ELR (cell line): Measurements from ENCODE around the gene SHQ1.
"Not testable (repeated sequence)": the region's sequence is repeated elsewhere in the genome, so short reads cannot be mapped to it uniquely, and the experiment has no call there.

ENCODE experiments used
- DNase-seq: peaks from one replicate; pipeline ENCODE4 v3.0.0-alpha.2; 2015; ENCODE audit warnings: low read depth

SHQ1 gene

GRCh38 chr3:72719137-72719536 lies 129.1 kb downstream of the SHQ1 start:
- DNase-seq, result no peak

DNA sequence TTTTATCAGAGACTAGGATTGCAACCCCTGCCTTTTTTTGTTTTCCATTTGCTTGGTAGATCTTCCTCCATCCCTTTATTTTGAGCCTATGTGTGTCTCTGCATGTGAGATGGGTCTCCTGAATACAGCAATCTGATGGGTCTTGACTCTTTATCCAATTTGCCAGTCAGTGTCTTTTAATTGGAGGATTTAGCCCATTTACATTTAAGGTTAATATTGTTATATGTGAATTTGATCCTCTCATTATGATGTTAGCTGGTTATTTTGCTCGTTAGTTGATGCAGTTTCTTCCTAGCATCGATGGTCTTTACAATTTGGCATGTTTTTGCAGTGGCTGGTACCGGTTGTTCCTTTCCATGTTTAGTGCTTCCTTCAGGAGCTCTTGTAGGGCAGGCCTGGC lies 134.1 kb downstream of the SHQ1 start:
- DNase-seq, result not testable (repeated sequence)

DNA sequence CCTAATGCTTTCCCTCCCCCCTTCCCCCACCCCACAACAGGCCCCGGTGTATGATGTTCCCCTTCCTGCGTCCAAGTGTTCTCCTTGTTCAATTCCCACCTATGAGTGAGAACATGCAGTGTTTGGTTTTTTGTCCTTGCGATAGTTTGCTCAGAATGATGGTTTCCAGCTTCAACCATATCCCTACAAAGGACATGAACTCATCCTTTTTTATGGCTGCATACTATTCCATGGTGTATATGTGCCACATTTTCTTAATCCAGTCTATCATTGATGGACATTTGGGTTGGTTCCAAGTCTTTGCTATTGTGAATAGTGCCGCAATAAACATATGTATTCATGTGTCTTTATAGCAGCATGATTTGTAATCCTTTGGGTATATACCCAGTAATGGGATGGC lies 137.8 kb downstream of the SHQ1 start:
- not testable (repeated sequence) for DNase-seq

DNA sequence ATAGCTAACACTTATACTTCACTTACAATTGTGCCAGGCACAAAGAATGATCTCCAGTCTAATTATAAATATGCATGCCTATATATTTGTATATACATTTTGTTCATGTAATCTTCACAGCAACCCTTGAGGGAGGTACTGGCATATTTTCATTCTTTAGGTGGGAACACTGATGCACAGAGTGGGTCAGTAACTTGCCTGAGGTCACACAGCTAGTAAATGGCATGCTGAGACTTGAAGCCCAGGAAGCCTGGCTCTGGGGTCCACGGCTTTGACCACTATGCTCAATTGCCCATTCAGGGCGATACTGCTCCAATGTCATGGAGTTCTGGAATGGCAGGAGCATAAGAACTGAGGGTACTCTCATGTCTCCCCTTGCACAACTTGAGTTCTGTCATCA lies 139.8 kb downstream of the SHQ1 start:
- DNase-seq, result no peak

DNA sequence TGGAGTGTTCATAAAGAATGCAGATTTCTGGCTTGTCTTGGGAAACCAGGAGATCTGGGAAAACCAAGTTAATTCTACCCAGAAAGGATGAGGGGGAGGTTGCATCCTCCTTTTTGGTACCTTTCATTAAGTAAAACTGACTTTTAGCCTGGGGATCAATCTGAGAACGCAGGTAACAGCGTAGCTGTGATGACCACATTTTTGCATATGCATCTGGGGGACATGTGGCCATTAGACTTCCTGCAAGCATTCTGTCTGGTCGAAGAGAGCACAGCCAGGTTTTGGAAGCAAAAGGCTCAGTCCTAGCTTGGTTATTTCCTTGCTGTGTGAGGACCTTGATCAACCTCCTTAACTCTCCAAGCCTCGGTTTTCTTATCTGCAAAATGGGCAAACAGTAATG lies 145.2 kb downstream of the SHQ1 start:
- no peak for DNase-seq

DNA sequence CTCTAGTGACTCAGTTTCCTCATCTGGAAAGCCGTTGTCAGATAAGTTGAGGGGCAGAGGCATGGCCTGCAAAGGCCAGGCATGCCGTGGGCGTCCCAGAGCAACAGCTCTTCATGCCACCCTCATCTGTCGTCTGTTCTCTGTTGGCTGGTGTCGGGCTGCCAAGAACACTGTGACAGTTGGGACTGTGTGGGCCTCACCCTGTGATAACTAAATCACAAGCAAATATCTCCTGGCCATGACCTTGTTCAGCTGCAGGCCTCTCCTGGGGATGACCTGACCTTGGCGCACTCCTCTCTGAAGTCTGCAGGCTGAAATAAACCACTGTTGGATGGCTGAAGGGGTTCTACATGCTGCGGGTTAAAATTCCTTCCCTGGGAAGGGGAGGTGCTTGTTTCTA lies 145.9 kb downstream of the SHQ1 start:
- DNase-seq, result no peak

DNA sequence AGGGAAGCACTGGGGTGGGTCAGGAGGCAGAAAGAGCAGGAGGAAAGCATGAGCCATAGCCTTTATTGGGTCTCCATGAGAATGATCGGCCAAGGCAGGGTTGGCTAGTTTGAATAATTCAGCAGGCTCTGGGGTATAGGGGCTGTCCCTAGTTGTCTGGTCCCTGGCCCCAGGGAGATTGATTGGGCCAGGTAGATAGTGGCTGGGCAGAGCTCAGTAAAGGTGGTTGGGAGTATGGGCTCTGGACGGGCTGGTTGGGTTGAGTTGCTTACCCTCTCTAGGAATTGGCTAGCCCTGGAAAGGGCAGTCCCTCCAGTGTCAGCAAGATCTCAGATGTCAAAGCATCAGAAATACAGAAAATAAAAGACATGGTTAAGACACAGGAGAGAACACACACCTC lies 148.1 kb downstream of the SHQ1 start:
- no peak for DNase-seq

GRCh38 chr3:72699631-72700030 lies 148.6 kb downstream of the SHQ1 start:
- no peak for DNase-seq
